NCI-H82 treated with DMSO at 0.1 percent for 48 hours (cell line): ENCODE data around the gene PRKD2.

Source experiments
- DNase-seq: peaks from one replicate; lab custom pipeline; 2025; ENCODE audit not compliant: unreplicated experiment; lab: John Stamatoyannopoulos, UW

Gene PRKD2

GRCh38 chr19:46665072-46665471 is 51.8 kb downstream of the PRKD2 start:
- DNase-seq: no peak

- peak; percentile 91 for DNase-seq
Observed at GRCh38 chr19:46661735-46662592, 55.0 kb downstream of the PRKD2 start.

GRCh38 chr19:46661020-46661731 is 55.7 kb downstream of the PRKD2 start, which contains the start of gene DACT3:
TSS of gene DACT3 (minus strand) at chr19:46661182. CDS start at chr19:46661064, 118 bp downstream.
- DNase-seq: peak; percentile 99

- no peak for DNase-seq
Observed at GRCh38 chr19:46660551-46661019, 56.3 kb downstream of the PRKD2 start.

GRCh38 chr19:46660008-46660517 is 56.9 kb downstream of the PRKD2 start:
- no peak for DNase-seq

GRCh38 chr19:46659151-46660007 is 57.5 kb downstream of the PRKD2 start:
- peak; percentile 15 for DNase-seq

- no peak for DNase-seq
Observed at GRCh38 chr19:46656541-46656940, 60.4 kb downstream of the PRKD2 start.

GRCh38 chr19:46654621-46655152 is 62.2 kb downstream of the PRKD2 start:
- no peak for DNase-seq

- no peak for DNase-seq
Observed at GRCh38 chr19:46650445-46650844, 66.5 kb downstream of the PRKD2 start.

- DNase-seq: no peak
Observed at GRCh38 chr19:46648961-46649960, 67.7 kb downstream of the PRKD2 start.

- DNase-seq: no peak
Observed at GRCh38 chr19:46648060-46648960, 68.6 kb downstream of the PRKD2 start.

GRCh38 chr19:46646402-46646801 is 70.5 kb downstream of the PRKD2 start:
- no peak for DNase-seq

GRCh38 chr19:46644720-46645119 is 72.2 kb downstream of the PRKD2 start:
- no peak for DNase-seq

- DNase-seq: no peak
Observed at GRCh38 chr19:46640656-46641055, 76.3 kb downstream of the PRKD2 start.

- no peak for DNase-seq
Observed at GRCh38 chr19:46639358-46640182, 77.3 kb downstream of the PRKD2 start.

- no peak for DNase-seq
Observed at GRCh38 chr19:46637224-46637623, 79.7 kb downstream of the PRKD2 start.

- no peak for DNase-seq
Observed at GRCh38 chr19:46635920-46636761, 80.8 kb downstream of the PRKD2 start, which contains the start of gene GNG8. TSS of gene GNG8 (minus strand) at chr19:46636202. CDS start at chr19:46634682, 1,520 bp downstream.
